ENCODE measurements around the gene WDFY1. TPM values are rescaled to one million over a fixed set of nuclear protein-coding genes. Genes with fewer than 3 reads are reported as not detected.
"Not testable (repeated sequence)": the region's sequence is repeated elsewhere in the genome, so short reads cannot be mapped to it uniquely, and the experiment has no call there.

WDFY1 gene
- total RNA-seq, 1 donor from 2014 or later: 61.9 TPM

DNA sequence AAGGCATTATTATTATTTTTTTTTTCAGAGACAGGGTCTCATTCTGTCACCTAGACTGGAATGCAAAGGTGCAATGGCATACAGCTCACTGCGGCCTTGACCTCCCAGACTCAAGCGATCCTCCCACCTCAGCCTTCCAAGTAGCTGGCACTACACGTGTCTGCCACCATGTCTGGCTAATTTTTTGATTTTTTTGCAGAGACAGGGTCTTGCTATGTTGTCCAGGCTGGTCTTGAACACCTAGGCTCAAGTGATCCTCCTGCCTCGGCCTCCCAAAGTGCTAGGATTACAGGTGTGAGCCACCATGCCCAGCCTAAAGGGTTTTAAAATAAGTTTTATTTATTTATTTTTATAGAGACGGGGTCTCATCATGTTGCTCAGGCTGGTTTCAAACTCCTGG, 62.4 kb downstream of the WDFY1 start:
- TF ChIP-seq, protein P1, sequence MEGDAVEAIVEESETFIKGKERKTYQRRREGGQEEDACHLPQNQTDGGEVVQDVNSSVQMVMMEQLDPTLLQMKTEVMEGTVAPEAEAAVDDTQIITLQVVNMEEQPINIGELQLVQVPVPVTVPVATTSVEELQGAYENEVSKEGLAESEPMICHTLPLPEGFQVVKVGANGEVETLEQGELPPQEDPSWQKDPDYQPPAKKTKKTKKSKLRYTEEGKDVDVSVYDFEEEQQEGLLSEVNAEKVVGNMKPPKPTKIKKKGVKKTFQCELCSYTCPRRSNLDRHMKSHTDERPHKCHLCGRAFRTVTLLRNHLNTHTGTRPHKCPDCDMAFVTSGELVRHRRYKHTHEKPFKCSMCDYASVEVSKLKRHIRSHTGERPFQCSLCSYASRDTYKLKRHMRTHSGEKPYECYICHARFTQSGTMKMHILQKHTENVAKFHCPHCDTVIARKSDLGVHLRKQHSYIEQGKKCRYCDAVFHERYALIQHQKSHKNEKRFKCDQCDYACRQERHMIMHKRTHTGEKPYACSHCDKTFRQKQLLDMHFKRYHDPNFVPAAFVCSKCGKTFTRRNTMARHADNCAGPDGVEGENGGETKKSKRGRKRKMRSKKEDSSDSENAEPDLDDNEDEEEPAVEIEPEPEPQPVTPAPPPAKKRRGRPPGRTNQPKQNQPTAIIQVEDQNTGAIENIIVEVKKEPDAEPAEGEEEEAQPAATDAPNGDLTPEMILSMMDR (IDR thresholded peaks at IDR 0.05): no peak
- H3K9me3 Mint-ChIP-seq (ENCODE audit: unreplicated experiment): no peaks in the 10 kb centered on the region
- H3K27me3 Mint-ChIP-seq (ENCODE audit: unreplicated experiment): no peaks in the 10 kb centered on the region
- H3K4me1 Mint-ChIP-seq (ENCODE audit: unreplicated experiment): peaks cover 3% of the 10 kb centered on the region
- H3K4me3 Mint-ChIP-seq (ENCODE audit: unreplicated experiment): no peak overlapping the region
- peaks cover 39% of the 10 kb centered on the region for H3K36me3 Mint-ChIP-seq (ENCODE audit: unreplicated experiment)
- H3K27ac Mint-ChIP-seq (ENCODE audit: unreplicated experiment): no peak overlapping the region
- peak; percentile 30 for DNase-seq (ENCODE audit: extremely low spot score, unreplicated experiment)

DNA sequence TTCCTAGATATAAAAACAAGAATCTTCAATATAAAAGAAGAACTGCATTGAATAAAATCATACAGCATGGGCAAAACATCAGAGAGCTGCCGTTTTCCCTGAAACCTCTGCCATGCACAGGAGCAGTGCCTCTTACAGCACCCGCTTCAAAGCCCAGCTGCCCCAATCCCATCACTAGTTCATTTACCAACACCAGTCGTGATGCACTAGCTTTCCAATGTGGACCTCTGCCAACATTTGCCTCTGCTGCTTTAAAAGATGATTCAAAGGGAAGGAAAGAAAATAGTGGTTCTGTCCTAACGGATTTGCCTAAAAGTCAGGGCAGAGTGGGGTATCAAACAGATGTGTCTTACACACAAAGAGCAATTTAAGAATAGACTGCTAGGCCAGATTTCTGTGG, 64.3 kb downstream of the WDFY1 start:
- TF ChIP-seq, protein P1 (IDR thresholded peaks at IDR 0.05): no peak
- Mint-ChIP-seq H3K4me1 (ENCODE audit: unreplicated experiment) (no peaks in the 10 kb centered on the region), H3K9me3 (ENCODE audit: unreplicated experiment) (no peaks in the 10 kb centered on the region)

DNA sequence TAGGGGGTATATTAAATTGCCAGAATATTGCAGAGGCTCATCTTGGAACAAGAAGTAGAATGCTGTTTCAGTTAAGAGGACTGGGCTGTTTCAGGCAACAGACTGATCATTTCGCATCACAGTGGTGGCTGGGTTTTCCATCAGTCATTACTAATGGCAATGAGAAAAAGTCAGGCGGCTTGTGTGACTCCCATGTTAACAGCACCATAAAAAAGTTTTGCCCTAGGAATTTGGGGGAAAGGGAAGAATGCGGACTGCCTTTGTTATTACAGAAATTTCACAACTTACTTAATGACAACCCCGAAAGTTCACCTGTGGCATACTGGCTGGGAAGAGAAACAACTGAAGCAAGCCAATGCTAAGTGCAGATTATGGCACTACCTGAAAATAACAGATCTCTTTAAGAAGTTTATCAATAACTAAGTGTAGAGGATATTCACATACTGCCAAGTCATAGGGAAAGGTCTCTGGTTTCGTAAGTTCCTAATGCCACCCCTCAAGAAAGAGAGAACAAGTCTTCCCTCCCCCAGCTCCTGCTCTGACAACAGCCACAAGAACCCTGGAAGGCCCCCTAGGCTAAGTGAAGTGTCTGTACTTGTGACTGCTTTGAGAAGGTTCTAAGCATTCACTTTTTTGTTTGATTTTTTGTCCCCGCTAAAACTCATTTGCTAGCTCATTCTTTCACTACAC, 67.3 kb downstream of the WDFY1 start:
- Mint-ChIP-seq H3K9me3 (ENCODE audit: unreplicated experiment) (no peaks in the 10 kb centered on the region), H3K4me1 (ENCODE audit: unreplicated experiment) (no peaks in the 10 kb centered on the region), H3K27ac (ENCODE audit: unreplicated experiment) (no peak overlapping the region), H3K4me3 (ENCODE audit: unreplicated experiment) (no peak overlapping the region), H3K36me3 (ENCODE audit: unreplicated experiment) (peaks cover 41% of the 10 kb centered on the region), H3K27me3 (ENCODE audit: unreplicated experiment) (no peaks in the 10 kb centered on the region)
- peak; percentile 2 for DNase-seq (ENCODE audit: extremely low spot score, unreplicated experiment)
- TF ChIP-seq, protein P1 (IDR thresholded peaks at IDR 0.05): no peak

More for the DNA sequence above, 64.3 kb downstream of the WDFY1 start:
- Mint-ChIP-seq H3K27ac (ENCODE audit: unreplicated experiment) (no peak overlapping the region), H3K36me3 (ENCODE audit: unreplicated experiment) (peaks cover 46% of the 10 kb centered on the region), H3K27me3 (ENCODE audit: unreplicated experiment) (no peaks in the 10 kb centered on the region), H3K4me3 (ENCODE audit: unreplicated experiment) (no peak overlapping the region)
- peak; percentile 64 for DNase-seq (ENCODE audit: extremely low spot score, unreplicated experiment)

DNA sequence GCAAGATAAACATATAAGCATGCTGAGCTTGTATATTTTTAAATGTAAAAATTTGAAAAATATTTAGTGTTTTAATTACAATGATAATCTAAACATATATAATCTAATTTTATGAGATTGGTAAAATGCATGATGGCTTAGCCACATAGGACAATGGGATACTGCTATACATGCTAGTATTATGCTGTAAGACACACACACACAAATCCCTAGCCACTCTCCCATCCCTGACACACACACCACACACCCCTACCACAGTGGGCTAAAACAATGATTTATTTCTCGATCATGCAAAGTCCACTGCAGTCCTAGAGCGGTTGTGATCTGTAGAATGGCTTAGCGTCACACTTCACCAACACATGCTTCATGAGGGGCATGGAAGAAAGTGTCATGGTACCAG, 71.5 kb downstream of the WDFY1 start:
- Mint-ChIP-seq H3K4me3 (ENCODE audit: unreplicated experiment) (no peak overlapping the region), H3K27me3 (ENCODE audit: unreplicated experiment) (no peaks in the 10 kb centered on the region), H3K4me1 (ENCODE audit: unreplicated experiment) (peaks cover 3% of the 10 kb centered on the region), H3K27ac (ENCODE audit: unreplicated experiment) (no peak overlapping the region), H3K36me3 (ENCODE audit: unreplicated experiment) (peaks cover 48% of the 10 kb centered on the region), H3K9me3 (ENCODE audit: unreplicated experiment) (no peaks in the 10 kb centered on the region)
- TF ChIP-seq, protein P1 (IDR thresholded peaks at IDR 0.05): no peak
- no peak for DNase-seq (ENCODE audit: extremely low spot score, unreplicated experiment)

DNA sequence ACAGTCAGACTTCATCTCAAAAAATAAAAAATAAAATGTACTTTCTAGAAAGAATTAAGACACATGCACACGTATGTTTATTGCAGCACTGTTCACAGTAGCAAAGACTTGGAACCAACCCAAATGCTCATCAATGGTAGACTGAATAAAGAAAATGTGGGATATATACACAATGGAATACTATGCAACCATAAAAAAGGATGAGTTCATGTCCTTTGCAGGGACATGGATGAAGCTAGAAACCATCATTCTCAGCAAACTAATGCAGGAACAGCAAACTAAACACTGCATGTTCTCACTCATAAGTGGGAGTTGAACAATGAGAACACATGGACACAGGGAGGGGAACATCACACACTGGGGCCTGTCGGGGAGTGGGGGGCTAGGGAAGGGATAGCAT, 72.4 kb downstream of the WDFY1 start:
- not testable (repeated sequence) for H3K9me3 Mint-ChIP-seq (ENCODE audit: unreplicated experiment); DNase-seq (ENCODE audit: extremely low spot score, unreplicated experiment); H3K27me3 Mint-ChIP-seq (ENCODE audit: unreplicated experiment); H3K27ac Mint-ChIP-seq (ENCODE audit: unreplicated experiment); H3K4me3 Mint-ChIP-seq (ENCODE audit: unreplicated experiment); H3K4me1 Mint-ChIP-seq (ENCODE audit: unreplicated experiment)
- H3K36me3 Mint-ChIP-seq (ENCODE audit: unreplicated experiment): peaks cover 41% of the 10 kb centered on the region

DNA sequence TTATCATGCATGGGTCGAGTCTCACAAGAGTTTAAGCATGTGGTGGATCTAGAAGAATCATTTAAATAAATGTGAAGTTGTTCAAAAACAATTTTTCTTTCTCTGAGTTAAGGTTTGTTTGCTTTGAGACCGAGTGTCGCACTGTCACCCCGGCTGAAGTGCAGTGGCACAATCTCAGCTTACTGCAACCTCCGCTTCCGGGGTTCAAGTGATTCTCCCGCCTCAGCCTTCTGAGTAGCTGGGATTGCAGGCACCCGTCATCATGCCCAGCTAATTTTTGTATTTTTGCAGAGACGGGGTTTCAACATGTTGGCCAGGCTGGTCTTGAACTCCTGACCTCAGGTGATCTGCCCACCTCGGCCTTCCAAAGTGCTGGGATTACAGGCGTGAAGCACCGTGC, 73.5 kb downstream of the WDFY1 start:
- not testable (repeated sequence) for H3K4me1 Mint-ChIP-seq (ENCODE audit: unreplicated experiment); DNase-seq (ENCODE audit: extremely low spot score, unreplicated experiment); H3K27me3 Mint-ChIP-seq (ENCODE audit: unreplicated experiment); H3K4me3 Mint-ChIP-seq (ENCODE audit: unreplicated experiment); H3K27ac Mint-ChIP-seq (ENCODE audit: unreplicated experiment); H3K9me3 Mint-ChIP-seq (ENCODE audit: unreplicated experiment)
- peaks cover 33% of the 10 kb centered on the region for H3K36me3 Mint-ChIP-seq (ENCODE audit: unreplicated experiment)

Measured in osteocyte (in vitro differentiated cells).